Measurements from ENCODE around the gene FANCI. TPM values are rescaled to one million over a fixed set of nuclear protein-coding genes. Genes with fewer than 3 reads are reported as not detected.

FANCI gene
- total RNA-seq, 1 experiment from 2014 or later = 112 TPM

- no TSS peak for BruUV-seq (replicated peaks)
- H3K27ac ChIP-seq (ENCODE audit: low read depth, low read length) = no peak overlapping the region
- intact Hi-C loops (cut with micrococcal nuclease) = no loop called here
- no peaks in the 10 kb centered on the region for H3K36me3 ChIP-seq (ENCODE audit: control insufficient read depth in 1 of 2, insufficient read depth in 2 of 2, low read length in 2 of 2)
- H3K4me1 ChIP-seq (ENCODE audit: control insufficient read depth in 1 of 2, insufficient read depth in 2 of 2, low read length in 2 of 2) = peaks cover 0 to 8% of the 10 kb centered on the region in 2 experiments; a peak in 2 of 4 replicates
- DNase-seq (ENCODE audit: low read depth, low spot score) (no peak), ATAC-seq (0 out of 2 replicates have a peak, but pooled peaks have one; percentile 21)
- no peak overlapping the region for H3K4me2 ChIP-seq (ENCODE audit: low read length)
- ChIA-PET CTCF (interaction anchor here (1.2 kb wide), 1 partner anchor 9 kb away, joined by 6 read pairs; no protein-coding TSS in a partner anchor), POLR2A (no interaction called here), RAD21 (ENCODE audit: low non-redundant PET in 1 of 2, low total read pairs in 2 of 2, uncharacterized antibody in 2 of 2, unreplicated experiment in 2 of 2) (no interaction called here)
- TF ChIP-seq ZNF274 (IDR thresholded peaks at IDR 0.05; ENCODE audit: low read depth, low read length) (no peak), YY1 (IDR thresholded peaks at IDR 0.05; ENCODE audit: extremely low read depth, insufficient replicate concordance, low read depth, low read length) (no peak), JUND (IDR thresholded peaks at IDR 0.05) (no peak), SRF (IDR thresholded peaks at IDR 0.05; ENCODE audit: low read depth) (no peak), FOSL1 (IDR thresholded peaks at IDR 0.05; ENCODE audit: low read depth) (no peak), ZBTB33 (IDR thresholded peaks at IDR 0.05; ENCODE audit: extremely low read depth, insufficient replicate concordance, low read length) (no peak), TCF7L2 (IDR thresholded peaks at IDR 0.05; ENCODE audit: borderline replicate concordance, extremely low read depth, insufficient read depth, insufficient read length) (no peak), ZFX (IDR thresholded peaks at IDR 0.05) (no peak), EZH2phosphoT487 (IDR thresholded peaks at IDR 0.05; ENCODE audit: borderline replicate concordance) (no peak), SIN3A (IDR thresholded peaks at IDR 0.05; ENCODE audit: low read depth) (no peak), EGR1 (IDR thresholded peaks at IDR 0.05; ENCODE audit: low read depth) (no peak), RAD21 (IDR thresholded peaks at IDR 0.05; ENCODE audit: low read depth) (no peak), CTCF (IDR thresholded peaks at IDR 0.05 in 2 of 3, conservative IDR thresholded peaks at IDR 0.05 in 1 of 3; ENCODE audit: borderline replicate concordance in 1 of 3, insufficient read depth in 1 of 3, low read depth in 2 of 3, low read length in 2 of 3) (no peak), SP1 (IDR thresholded peaks at IDR 0.05; ENCODE audit: low read depth) (no peak), MAX (IDR thresholded peaks at IDR 0.05) (no peak)
- H3K79me2 ChIP-seq (ENCODE audit: insufficient read depth, low read length) = no peaks in the 10 kb centered on the region
- H3K9me3 ChIP-seq (ENCODE audit: control insufficient read depth in 1 of 2, insufficient read depth in 1 of 2, low read depth in 1 of 2, low read length in 2 of 2) = no peaks in the 10 kb centered on the region
- no peak overlapping the region for H2AFZ ChIP-seq (ENCODE audit: low read depth, low read length, poor library complexity, severe bottlenecking)
- H3K9ac ChIP-seq (ENCODE audit: low read length) = no peak overlapping the region
- H3K27me3 ChIP-seq (ENCODE audit: insufficient read depth, low read length) = no peaks in the 10 kb centered on the region
- H3K4me3 ChIP-seq (replicated peaks in 1 of 2; ENCODE audit: low read depth in 1 of 2, low read length in 2 of 2) = no peak overlapping the region
- H3K9me2 ChIP-seq (ENCODE audit: insufficient read depth) = no peaks in the 10 kb centered on the region
- no peaks in the 10 kb centered on the region for H4K20me1 ChIP-seq (ENCODE audit: insufficient read depth)
These were observed 105.4 kb downstream of the FANCI start for GRCh38 chr15:89349206-89349558.
